DOHH2 (cell line): ENCODE results near the gene KRT15.

ENCODE experiments used
- EZH2phosphoT487 ChIP-seq: fragments of 200-600 bp; sonication (generic); IDR thresholded peaks from 2 replicates; pipeline ENCODE4 v1.6.1; 2017; ENCODE audit warnings: borderline replicate concordance, mild to moderate bottlenecking, antibody characterized with exemption, low read length, moderate library complexity, mixed read lengths
- TF ChIP-seq, protein P1 (sequence below): fragments of 200-600 bp; sonication (generic); IDR thresholded peaks from one replicate; pipeline ENCODE4 v1.5.1; 2014; ENCODE audit warnings: antibody characterized with exemption, mild to moderate bottlenecking, low read depth, low read length; ENCODE audit not compliant: poor library complexity, severe bottlenecking

DNA sequence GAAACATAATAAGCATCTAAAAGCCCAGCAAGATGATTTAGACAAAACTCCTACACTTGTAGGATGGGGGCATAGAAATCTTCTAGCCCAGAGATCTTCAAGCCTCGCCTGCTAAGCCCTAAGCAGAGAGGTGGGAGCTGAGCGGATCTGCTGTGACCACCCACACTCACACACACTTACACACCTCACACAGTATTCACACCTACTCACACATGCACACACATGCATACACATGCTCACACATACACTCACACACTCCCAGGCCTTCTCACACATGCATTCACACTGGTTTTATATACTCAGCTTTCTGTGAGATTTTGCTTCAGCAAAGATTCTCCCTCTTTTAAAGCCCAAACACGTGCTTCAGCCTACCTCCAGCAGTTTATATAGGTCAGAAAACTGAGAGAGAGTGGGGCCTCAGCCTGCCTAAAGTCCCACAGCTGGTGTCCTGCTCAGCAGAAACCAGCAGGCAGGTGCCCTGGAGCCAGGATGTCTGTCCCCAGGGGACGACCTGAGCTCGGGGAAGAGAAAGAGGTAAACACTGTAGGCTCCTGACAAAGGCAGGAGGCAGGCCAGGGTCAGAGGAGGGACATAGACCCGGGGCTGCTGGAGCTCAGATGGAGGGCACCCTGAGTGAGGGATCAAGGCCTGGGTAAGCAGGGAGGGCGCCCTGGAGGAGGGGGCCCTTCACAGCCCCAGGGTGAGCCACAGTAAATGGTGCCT, 21.4 kb upstream of the KRT15 start:
- TF ChIP-seq, protein P1, sequence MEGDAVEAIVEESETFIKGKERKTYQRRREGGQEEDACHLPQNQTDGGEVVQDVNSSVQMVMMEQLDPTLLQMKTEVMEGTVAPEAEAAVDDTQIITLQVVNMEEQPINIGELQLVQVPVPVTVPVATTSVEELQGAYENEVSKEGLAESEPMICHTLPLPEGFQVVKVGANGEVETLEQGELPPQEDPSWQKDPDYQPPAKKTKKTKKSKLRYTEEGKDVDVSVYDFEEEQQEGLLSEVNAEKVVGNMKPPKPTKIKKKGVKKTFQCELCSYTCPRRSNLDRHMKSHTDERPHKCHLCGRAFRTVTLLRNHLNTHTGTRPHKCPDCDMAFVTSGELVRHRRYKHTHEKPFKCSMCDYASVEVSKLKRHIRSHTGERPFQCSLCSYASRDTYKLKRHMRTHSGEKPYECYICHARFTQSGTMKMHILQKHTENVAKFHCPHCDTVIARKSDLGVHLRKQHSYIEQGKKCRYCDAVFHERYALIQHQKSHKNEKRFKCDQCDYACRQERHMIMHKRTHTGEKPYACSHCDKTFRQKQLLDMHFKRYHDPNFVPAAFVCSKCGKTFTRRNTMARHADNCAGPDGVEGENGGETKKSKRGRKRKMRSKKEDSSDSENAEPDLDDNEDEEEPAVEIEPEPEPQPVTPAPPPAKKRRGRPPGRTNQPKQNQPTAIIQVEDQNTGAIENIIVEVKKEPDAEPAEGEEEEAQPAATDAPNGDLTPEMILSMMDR: no peak
- no peak for TF ChIP-seq EZH2phosphoT487
